Heart left ventricle (tissue), 13 donors: ENCODE results near the gene SLC13A3.

Experiments used
- POLR2A ChIP-seq, 2 donors: fragments of 450-650 bp; IDR thresholded peaks; one replicate each; pipeline ENCODE4 v1.6.1; 2017; ENCODE audit warnings: antibody characterized with exemption in 2 of 2, mild to moderate bottlenecking in 2 of 2, moderate library complexity in 2 of 2
- TF ChIP-seq, protein P1 (sequence below), 12 donors: fragments of 200-600 bp; sonication (generic) in 4 of 12; IDR thresholded peaks; one replicate each; pipeline versions ENCODE4 v1.5.0 to v1.8.0; 2018 to 2022; ENCODE audit warnings: antibody characterized with exemption in 12 of 12, mild to moderate bottlenecking in 5 of 12
- donor health status: ischemic (EF 13 %, LVEDD 7.1; RV severe dilation, severe dysfunction).
- donor health status: DM: no; HTN: yes; CAD: no.
- donor health status: DM: no; HTN: no; CAD: no.
- donor health status: ischemic (EF 25% LVEDD 6.9; RV normal size, moderate dysfunction).
- donor health status: ischemic (EF 25% LVEDD 5.7; RV mildly dilated, moderate dysfunction).
- donor health status: ischemic (EF 35%, LVEDD 5.7; RV mildly dilated, moderate dysfunction).
- donor health status: nonischemic (EF 11% LVEDD 7.7; RV severe dilation, severe dysfunction).
- donor health status: DM: yes; HTN: yes; CAD: no.
- donor health status: PGD.
- donor health status: ischemic (EF 29% LVEDD 5.4; RV normal size, mild dysfunction).
- donor health status: nonischemic (EF 23%, LVEDD 6.1; RV moderate dilation, normal function).

DNA sequence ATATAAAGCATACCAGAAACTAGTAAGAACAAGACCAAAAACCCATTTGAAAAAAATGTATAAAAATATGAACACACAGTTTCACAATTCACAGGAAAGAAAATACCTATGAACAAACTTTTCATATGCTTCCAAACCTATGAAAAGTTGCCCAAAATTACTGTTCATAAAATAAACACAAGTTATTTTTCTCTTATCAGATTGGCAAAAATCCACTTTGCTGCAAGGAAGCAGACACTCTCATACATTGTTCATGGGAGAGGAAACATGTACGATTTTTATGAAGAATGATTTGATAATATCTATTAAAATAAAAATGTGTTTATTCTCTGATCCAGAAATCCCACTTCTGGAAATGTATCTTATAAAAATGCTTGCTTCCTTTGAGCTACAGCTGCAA lies 60.8 kb downstream of the SLC13A3 start:
- TF ChIP-seq, protein P1, sequence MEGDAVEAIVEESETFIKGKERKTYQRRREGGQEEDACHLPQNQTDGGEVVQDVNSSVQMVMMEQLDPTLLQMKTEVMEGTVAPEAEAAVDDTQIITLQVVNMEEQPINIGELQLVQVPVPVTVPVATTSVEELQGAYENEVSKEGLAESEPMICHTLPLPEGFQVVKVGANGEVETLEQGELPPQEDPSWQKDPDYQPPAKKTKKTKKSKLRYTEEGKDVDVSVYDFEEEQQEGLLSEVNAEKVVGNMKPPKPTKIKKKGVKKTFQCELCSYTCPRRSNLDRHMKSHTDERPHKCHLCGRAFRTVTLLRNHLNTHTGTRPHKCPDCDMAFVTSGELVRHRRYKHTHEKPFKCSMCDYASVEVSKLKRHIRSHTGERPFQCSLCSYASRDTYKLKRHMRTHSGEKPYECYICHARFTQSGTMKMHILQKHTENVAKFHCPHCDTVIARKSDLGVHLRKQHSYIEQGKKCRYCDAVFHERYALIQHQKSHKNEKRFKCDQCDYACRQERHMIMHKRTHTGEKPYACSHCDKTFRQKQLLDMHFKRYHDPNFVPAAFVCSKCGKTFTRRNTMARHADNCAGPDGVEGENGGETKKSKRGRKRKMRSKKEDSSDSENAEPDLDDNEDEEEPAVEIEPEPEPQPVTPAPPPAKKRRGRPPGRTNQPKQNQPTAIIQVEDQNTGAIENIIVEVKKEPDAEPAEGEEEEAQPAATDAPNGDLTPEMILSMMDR (IDR thresholded peaks at IDR 0.05), result no peak
- no peak for TF ChIP-seq POLR2A (IDR thresholded peaks at IDR 0.05)
